Nephron progenitor cell (in vitro differentiated cells): Measurements from ENCODE around the gene EXOSC2.

Experiments
- DNase-seq: peaks from one replicate; pipeline ENCODE4 v3.0.0; 2021
- H3K27ac Mint-ChIP-seq: 2 replicates; pipeline ENCODE4 v1.8.0; 2021; ENCODE audit warnings: mild to moderate bottlenecking, moderate library complexity, mixed read lengths
- H3K27me3 Mint-ChIP-seq: 2 replicates; pipeline ENCODE4 v1.8.0; 2021; ENCODE audit warnings: mild to moderate bottlenecking, low read depth, mixed read lengths; ENCODE audit not compliant: poor library complexity
- H3K36me3 Mint-ChIP-seq: 2 replicates; pipeline ENCODE4 v1.8.0; 2021; ENCODE audit warnings: low read depth, mixed read lengths
- H3K4me1 Mint-ChIP-seq: 2 replicates; pipeline ENCODE4 v1.8.0; 2021; ENCODE audit warnings: mixed read lengths
- H3K4me3 Mint-ChIP-seq: 2 replicates; pipeline ENCODE4 v1.8.0; 2021; ENCODE audit warnings: mild to moderate bottlenecking, moderate library complexity, mixed read lengths
- H3K9me3 Mint-ChIP-seq: 2 replicates; pipeline ENCODE4 v1.8.0; 2021; ENCODE audit warnings: mild to moderate bottlenecking, moderate library complexity, mixed read lengths
- TF ChIP-seq, protein P1 (sequence below): fragments of 200-600 bp; sonication (generic); IDR thresholded peaks from 2 replicates; pipeline ENCODE4 v1.5.0; 2021; ENCODE audit warnings: antibody characterized with exemption

Gene EXOSC2

DNA sequence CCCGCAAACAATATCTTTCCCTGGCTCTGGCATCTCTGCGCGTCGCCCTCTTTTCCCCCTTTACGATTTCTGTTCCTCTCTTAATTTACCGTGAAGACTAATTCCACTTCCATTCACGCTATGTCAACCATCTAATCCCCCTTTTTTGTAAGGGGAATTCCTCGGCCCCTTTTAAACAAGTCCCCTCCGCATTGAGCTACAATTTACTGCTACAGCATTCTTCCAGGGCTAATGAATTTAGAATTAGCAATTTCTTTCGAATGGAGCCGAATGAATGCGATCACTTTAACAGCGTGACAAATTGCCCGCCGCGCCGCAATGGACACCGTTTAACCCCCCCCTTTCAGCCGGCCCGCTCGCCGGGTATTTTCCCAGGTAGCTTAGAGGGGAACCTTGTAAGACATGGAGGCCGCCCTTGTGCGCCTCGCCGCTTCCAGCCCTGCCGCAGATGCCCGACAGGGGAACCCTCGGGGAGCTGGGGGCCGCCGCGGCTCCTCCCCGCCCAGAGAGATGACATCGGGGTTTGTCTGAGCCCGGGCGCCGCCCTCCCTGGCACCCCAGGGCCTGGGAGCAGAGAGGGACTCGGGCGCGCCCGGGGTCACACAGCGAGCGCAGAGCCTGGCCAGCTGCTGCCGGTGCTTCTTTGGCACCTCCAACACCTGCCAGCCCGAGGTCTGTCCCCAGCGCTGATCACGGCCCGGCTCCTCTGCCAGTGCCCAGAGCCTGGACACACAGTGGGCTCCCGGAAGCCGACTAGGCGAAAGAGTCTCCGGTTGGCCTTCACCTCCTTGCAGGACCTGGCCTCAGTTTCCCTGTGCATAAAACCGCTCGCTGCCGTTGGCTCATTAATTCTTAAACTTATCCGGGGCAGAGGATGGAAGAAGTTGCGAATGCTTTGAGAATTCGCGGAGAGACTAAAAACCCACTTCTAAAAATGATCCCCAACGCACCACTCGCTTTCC, 27.9 kb upstream of the EXOSC2 start:
- peaks cover 100% of the 10 kb centered on the region for H3K27me3 Mint-ChIP-seq
- H3K9me3 Mint-ChIP-seq = no peaks in the 10 kb centered on the region
- H3K4me3 Mint-ChIP-seq = peak overlapping the region; percentile 72
- TF ChIP-seq, protein P1, sequence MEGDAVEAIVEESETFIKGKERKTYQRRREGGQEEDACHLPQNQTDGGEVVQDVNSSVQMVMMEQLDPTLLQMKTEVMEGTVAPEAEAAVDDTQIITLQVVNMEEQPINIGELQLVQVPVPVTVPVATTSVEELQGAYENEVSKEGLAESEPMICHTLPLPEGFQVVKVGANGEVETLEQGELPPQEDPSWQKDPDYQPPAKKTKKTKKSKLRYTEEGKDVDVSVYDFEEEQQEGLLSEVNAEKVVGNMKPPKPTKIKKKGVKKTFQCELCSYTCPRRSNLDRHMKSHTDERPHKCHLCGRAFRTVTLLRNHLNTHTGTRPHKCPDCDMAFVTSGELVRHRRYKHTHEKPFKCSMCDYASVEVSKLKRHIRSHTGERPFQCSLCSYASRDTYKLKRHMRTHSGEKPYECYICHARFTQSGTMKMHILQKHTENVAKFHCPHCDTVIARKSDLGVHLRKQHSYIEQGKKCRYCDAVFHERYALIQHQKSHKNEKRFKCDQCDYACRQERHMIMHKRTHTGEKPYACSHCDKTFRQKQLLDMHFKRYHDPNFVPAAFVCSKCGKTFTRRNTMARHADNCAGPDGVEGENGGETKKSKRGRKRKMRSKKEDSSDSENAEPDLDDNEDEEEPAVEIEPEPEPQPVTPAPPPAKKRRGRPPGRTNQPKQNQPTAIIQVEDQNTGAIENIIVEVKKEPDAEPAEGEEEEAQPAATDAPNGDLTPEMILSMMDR = no peak
- H3K27ac Mint-ChIP-seq = no peak overlapping the region
- no peaks in the 10 kb centered on the region for H3K36me3 Mint-ChIP-seq
- peak; percentile 49 for DNase-seq
- peaks cover 23% of the 10 kb centered on the region for H3K4me1 Mint-ChIP-seq

DNA sequence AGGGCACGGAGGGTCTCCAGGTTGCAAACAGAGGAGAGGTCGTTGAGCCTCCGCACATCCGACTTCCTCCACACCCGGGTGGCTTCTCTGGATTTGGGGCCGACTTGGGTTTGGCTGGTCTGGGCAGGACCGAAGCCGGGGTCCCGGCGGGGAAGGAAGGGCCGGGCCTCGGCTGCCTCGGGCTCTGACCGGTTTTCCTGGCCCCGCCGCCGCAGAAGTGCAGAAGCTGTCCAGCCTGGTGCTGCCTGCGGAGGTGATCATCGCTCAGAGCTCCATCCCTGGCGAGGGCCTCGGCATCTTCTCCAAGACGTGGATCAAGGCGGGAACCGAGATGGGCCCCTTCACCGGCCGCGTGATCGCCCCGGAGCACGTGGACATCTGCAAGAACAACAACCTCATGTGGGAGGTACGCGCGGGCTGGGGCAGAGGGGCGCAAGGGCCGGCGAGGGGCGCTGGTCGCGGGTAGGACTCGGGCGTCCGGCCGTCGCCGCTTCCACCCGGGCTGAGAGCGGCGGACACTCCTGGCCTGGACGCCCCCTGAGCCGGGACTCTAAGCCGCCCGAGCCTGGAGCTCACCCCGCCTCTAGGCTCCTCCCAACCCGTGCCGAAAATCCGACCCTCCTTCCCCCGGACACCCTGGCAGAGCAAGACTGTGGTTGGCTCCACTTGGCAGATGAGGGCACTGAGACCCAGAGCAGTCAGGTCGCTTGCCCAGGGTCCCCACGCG, 27.0 kb upstream of the EXOSC2 start:
- no peak overlapping the region for H3K27ac Mint-ChIP-seq
- peak; percentile 36 for DNase-seq
- no peaks in the 10 kb centered on the region for H3K36me3 Mint-ChIP-seq
- H3K27me3 Mint-ChIP-seq = peaks cover 98% of the 10 kb centered on the region
- no peaks in the 10 kb centered on the region for H3K9me3 Mint-ChIP-seq
- TF ChIP-seq, protein P1 = no peak
- peak overlapping the region; percentile 64 for H3K4me3 Mint-ChIP-seq
- H3K4me1 Mint-ChIP-seq = peaks cover 23% of the 10 kb centered on the region

DNA sequence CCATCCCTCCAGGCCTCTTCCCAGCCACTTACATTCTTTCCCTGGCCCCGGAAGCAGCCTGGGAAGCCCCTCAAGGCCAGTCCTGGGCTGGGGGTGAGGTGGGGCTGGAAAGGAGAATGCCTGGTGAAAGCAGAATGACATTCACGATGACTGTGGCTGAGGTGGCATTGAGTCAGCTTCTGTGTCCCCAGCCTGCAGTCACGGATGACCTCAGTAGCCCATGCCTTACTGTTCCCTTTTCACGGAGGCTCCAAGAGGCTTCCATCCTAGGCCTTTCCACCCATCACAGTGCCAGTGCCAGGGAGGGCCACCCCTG, 26.5 kb upstream of the EXOSC2 start:
- H3K27ac Mint-ChIP-seq = no peak overlapping the region
- TF ChIP-seq, protein P1 = no peak
- no peaks in the 10 kb centered on the region for H3K36me3 Mint-ChIP-seq
- H3K9me3 Mint-ChIP-seq = no peaks in the 10 kb centered on the region
- peaks cover 93% of the 10 kb centered on the region for H3K27me3 Mint-ChIP-seq
- DNase-seq = no peak
- peak overlapping the region; percentile 42 for H3K4me3 Mint-ChIP-seq
- H3K4me1 Mint-ChIP-seq = peaks cover 18% of the 10 kb centered on the region

DNA sequence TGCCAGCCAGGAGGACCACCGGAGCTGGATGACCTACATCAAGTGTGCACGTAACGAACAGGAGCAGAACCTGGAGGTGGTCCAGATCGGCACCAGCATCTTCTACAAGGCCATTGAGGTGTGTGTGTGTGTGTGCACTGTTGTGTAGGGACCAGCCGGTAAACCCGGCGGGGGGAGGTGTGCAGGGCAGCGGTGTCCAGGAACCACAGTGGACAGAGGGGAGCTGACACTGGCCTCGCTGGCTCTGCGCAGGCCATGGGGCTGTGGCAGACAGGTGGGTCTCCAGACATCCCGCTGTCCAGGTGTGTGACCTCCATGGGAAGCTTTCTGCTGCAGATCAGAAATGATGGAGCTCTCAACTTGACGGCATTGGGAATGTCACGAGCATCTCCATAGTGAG, 25.4 kb upstream of the EXOSC2 start:
- no peaks in the 10 kb centered on the region for H3K36me3 Mint-ChIP-seq
- no peak for DNase-seq
- TF ChIP-seq, protein P1 = no peak
- H3K27me3 Mint-ChIP-seq = peaks cover 90% of the 10 kb centered on the region
- no peak overlapping the region for H3K4me3 Mint-ChIP-seq
- no peaks in the 10 kb centered on the region for H3K9me3 Mint-ChIP-seq
- no peak overlapping the region for H3K27ac Mint-ChIP-seq
- peaks cover 22% of the 10 kb centered on the region for H3K4me1 Mint-ChIP-seq

DNA sequence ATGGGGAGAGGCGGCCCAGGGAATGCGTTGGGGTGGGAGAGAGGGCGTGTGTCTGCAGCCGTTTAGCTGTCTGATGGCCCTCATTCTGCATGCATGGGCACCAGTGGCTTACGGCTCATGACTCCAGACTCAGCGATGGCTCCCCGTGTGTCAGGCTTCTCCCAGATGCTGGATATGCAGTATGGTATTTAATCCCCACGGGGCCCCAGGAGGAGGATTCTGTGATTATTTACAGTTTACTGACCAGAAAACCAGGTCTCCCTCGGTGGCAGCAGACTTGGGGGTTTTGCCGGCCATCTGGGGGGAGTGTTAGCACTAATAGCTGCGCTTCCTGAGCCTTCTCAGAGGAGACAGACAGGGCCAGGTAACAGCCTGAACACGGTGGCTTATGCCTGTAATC, 24.9 kb upstream of the EXOSC2 start:
- no peak for DNase-seq
- H3K9me3 Mint-ChIP-seq = no peaks in the 10 kb centered on the region
- H3K27ac Mint-ChIP-seq = no peak overlapping the region
- TF ChIP-seq, protein P1 = no peak
- peaks cover 23% of the 10 kb centered on the region for H3K4me1 Mint-ChIP-seq
- no peaks in the 10 kb centered on the region for H3K36me3 Mint-ChIP-seq
- no peak overlapping the region for H3K4me3 Mint-ChIP-seq
- H3K27me3 Mint-ChIP-seq = peaks cover 90% of the 10 kb centered on the region
